ENCODE results near the gene EHMT1.

- TF ChIP-seq CTCF (IDR thresholded peaks at IDR 0.05) (no peak), EZH2 (IDR thresholded peaks at IDR 0.05; ENCODE audit: borderline replicate concordance, insufficient read depth, low read depth, low read length, poor library complexity, severe bottlenecking) (no peak)
Observed at GRCh38 chr9:137674307-137674975, 55.6 kb downstream of the EHMT1 start.
